HG03108 (cell line): ENCODE data around the gene GLIS2.
"Not testable (repeated sequence)": the region's sequence is repeated elsewhere in the genome, so short reads cannot be mapped to it uniquely, and the experiment has no call there.

Experiments used
- ATAC-seq: cut with Tn5 transposase; IDR thresholded peaks from one replicate; pipeline ENCODE4 v1.9.1; 2021; ENCODE audit warnings: moderate library complexity; ENCODE audit not compliant: unreplicated experiment

Gene GLIS2

GRCh38 chr16:4333714-4334113 lies 17.8 kb downstream of the GLIS2 start:
- not testable (repeated sequence) for ATAC-seq

GRCh38 chr16:4334724-4335495 lies 19.0 kb downstream of the GLIS2 start:
- ATAC-seq = no peak

GRCh38 chr16:4336701-4337539 lies 21.1 kb downstream of the GLIS2 start:
- no peak for ATAC-seq

GRCh38 chr16:4337540-4338088 lies 21.7 kb downstream of the GLIS2 start:
- no peak for ATAC-seq

DNA sequence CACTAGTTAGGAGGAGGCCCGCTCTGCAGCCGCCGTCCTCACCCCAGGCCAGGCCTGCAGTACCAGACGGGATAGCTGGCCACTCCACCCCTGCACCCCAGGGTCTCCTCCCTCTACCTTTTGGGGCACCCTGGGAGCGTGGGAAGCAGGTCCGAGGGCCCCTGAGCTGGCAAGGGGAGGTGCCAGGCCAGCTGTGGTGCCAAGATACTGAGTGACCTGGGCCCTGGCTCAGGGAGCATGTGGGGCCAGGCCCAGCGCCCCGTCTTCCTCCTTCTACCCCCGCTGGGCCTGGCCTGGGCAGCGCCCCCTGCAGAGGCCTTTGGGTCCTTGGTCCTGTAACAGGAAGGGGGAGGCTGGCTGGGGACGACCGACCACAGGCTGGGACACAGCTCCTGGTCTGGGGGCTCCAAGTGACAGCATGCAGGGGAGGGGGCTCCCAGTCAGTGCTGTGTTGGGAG lies 22.3 kb downstream of the GLIS2 start:
- ATAC-seq = no peak

DNA sequence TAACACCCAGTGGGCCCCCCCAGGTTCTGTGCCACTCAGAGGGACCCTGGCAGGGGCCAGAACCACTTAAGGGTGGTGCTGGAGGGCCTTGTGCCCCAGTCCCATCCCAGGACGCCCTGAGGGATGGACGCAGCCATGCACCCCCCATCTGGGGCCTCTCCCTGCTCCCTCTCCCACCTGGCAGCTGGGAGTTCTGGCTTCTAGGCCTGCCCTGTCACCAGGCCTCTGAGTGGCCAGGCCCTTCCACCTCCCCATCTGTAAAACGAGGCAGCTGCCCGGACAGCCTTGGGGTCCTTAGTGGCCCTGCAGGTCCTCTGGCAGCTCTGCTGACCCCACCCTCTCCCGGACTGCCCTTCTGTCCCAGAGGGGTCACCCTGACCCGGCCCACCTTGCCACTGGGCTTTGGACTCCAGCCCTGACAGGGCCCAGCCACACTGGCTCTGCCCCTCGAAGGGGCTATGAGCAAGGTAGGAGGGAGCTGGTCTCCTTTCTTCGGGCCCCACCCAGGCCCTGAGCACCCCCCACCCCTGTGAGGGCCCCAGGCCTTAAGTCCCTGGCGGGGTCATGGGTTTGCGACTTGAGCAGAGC lies 22.9 kb downstream of the GLIS2 start:
- no peak for ATAC-seq

DNA sequence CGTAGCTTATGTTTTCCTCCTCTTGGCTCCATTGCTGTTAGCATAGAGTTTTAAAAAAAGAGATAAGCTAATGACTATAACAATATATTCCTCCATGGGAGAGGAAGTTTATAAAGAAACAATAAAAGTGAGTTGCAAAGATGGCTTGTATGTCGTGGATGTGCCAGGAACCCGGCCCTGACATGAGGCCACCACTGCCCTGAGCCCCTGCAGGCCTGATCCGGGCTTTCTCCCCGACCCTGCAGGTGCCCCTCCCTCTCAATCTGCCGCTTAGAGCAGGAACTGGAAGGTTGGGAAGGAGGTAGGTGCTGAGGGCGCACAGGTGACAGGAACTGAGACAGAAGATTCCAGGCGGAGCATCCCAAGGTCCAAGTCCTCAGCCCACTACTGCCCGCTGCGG lies 23.6 kb downstream of the GLIS2 start:
- no peak for ATAC-seq

GRCh38 chr16:4339909-4340308 lies 24.0 kb downstream of the GLIS2 start:
- no peak for ATAC-seq

GRCh38 chr16:4340443-4340842 lies 24.6 kb downstream of the GLIS2 start:
- ATAC-seq = no peak

DNA sequence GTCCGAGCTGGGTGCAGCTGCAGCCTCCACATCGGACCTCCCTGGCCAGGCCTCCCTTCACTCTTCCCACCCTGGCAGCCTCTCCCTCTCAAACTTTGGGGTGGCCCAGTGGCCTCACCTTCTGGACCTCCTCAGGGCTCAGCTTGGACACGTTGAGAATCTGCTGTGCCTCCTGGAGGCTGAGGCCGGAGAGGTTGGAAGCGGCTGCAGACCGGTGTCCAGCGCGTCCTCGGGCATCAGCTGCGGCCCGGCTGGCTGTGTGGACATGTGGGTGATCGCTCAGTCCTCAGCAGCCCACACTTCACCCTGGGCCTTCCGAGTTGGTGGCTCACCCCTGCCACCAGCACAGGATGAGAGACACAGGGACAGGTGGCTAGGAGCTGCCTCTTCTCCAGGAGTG lies 25.4 kb downstream of the GLIS2 start:
- ATAC-seq = no peak

DNA sequence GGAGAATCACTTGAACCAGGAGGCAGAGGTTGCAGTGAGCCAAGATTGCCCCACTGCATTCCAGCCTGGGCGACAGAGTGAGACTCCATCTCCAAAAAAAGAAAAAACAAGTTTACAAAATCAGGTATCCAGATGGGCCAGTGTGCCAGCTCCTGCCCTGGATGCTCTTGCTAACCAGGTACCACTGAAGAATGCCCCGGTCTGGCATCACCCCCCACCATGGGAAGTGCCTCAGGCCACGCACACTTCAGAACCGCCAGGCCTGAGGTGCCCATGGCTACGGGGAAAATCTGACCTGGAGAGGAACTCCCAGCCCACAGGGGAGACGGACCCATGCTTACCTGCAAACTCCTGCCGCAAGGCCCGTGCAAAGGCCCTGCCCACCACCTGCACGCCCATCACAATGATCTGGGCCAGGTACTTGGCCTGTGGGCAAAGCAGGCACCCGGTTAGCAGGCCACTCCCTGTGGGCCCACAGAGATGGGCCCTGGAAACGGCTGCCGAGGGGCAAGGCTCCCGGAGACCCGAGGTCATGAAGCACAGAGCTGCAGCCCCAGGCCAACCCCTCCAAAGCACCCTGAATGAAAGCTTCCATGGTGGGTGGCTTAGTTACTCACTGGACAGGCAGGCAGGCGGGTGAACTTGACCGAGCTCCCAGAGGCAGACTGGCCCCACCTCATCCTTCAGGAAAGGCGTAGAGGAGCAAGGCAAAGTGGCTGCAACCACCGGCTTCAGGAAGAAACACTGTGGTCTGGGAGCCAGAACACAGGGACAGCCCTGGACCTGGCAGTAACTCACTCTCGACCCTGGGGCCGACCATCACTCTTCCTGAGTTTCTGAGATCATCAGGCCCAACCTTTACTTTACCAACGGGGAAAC lies 27.2 kb downstream of the GLIS2 start:
- ATAC-seq = no peak

- ATAC-seq = not testable (repeated sequence)
Measured at GRCh38 chr16:4344300-4344982, 28.6 kb downstream of the GLIS2 start.

DNA sequence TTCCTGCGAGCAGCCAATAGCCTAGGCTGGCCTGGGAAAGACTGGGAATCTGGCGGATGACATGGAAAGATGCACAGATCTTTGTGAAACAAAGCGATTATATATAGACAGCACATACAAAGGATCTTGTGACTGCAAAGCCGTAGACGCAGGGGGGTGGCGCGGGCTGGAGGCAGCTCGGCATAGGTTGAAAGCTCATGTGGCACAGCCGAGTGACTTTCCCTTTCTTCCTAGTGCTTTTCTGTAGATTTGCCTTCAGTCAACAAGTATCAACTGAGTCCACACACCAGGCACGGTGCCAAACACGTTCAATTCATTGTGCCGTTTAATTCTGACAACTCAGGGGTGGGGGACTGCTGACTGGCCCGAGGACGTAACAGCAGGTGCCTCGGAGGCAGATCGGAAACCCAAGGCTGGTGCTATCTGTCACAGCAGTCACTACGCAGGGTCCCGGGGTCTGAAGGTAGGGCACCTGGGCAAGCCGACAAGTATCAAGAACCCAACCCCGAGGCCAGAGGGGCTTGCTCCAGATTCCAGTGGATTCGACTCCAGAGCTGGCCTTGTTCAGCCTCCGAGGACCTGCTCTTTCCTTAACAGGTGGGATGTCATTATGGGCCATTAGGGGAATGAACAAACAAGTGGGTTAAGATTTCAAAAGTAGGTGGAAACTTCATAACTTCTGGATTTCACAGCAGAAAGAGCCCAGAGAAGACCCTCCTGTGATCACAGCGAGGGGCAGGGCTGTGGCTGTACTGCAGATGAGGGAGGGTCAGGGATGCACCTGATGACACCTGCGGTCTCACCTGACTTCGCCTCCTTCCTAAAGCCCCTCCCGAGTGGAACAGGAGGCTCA lies 29.3 kb downstream of the GLIS2 start:
- ATAC-seq = no peak

DNA sequence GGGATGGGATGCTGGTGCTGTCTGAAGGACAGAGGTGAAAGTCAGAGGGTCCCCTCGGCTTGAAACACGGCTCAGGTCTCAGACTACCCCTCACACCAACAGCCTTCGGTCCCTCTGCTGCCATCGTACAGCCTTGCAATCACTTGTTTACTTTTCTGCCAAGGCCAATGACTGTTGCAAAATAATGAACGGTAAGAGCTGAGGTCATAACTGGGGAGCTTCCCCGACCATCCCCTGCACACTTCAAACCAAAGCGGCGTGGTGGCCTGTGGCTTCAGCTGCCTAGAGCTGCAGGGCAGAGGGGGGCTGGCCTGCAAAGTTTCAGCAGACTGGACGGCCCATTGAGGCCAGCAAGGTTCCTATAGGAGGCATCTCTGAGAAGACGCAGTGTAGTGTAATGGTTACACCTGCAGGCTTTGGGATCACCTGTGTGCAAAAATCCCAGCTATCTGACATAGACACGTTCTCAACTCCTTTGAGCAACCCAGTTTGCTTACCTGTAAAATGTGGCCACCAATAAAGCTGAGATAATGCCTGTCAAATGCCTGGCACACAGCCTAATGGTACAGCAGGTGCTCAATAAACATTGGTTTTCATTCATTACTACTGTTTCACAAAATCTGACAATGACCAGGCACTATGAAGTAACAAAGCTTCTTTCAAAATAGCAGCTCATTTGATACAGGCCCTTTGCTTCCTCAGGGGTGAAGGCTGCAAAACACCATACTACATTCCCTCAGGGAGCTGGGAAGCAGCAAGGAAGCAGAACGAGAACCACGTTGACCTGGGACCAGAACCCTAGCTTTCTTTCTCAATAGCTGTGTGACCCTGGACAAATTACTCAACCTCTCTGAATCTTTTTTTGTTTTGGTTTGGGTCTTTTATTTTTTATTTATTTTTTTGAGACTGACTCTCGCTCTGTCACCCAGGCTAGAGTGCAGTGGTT lies 30.2 kb downstream of the GLIS2 start:
- no peak for ATAC-seq

- no peak for ATAC-seq
Measured at GRCh38 chr16:4347010-4347409, 31.1 kb downstream of the GLIS2 start.

- ATAC-seq = no peak
Measured at GRCh38 chr16:4347765-4348509, 32.1 kb downstream of the GLIS2 start.

GRCh38 chr16:4349332-4349731 lies 33.5 kb downstream of the GLIS2 start:
- no peak for ATAC-seq
